HepG2 (cell line): ENCODE results near the gene PCSK6. TPM values are rescaled to one million over a fixed set of nuclear protein-coding genes. Genes with fewer than 3 reads are reported as not detected.

Experiments
- AGO2 ChIP-seq: fragments of 200-400 bp; formaldehyde crosslinking; optimal IDR thresholded peaks from 2 replicates; pipeline ENCODE3; 2017; ENCODE audit warnings: mild to moderate bottlenecking, low read depth, low read length, moderate library complexity
- ATF6 ChIP-seq: sonication (generic); formaldehyde crosslinking; conservative IDR thresholded peaks from 2 replicates; pipeline ENCODE4 v1.4.0; 2020; ENCODE audit warnings: missing genetic modification reagents
- GLI4 ChIP-seq: sonication (generic); formaldehyde crosslinking; IDR thresholded peaks from 2 replicates; pipeline ENCODE4 v1.5.1; 2020; ENCODE audit warnings: missing genetic modification reagents, mild to moderate bottlenecking, moderate library complexity, borderline replicate concordance
- GZF1 ChIP-seq: sonication (generic); formaldehyde crosslinking; IDR thresholded peaks from 2 replicates; pipeline ENCODE4 v1.5.1; 2020; ENCODE audit warnings: mild to moderate bottlenecking, missing genetic modification reagents
- KDM5A ChIP-seq: fragments of 200-600 bp; sonication (generic); IDR thresholded peaks from 2 replicates; pipeline ENCODE4 v1.7.0; 2018; ENCODE audit warnings: antibody characterized with exemption, mild to moderate bottlenecking, low read length, borderline replicate concordance
- KLF12 ChIP-seq: sonication (generic); formaldehyde crosslinking; IDR thresholded peaks from 2 replicates; pipeline ENCODE4 v1.4.0; 2020; ENCODE audit warnings: missing genetic modification reagents, borderline replicate concordance
- MBNL3 ChIP-seq: fragments of 250-450 bp; sonication (Bioruptor Pico); conservative IDR thresholded peaks from 2 replicates; pipeline ENCODE4 v1.8.0; 2022; ENCODE audit warnings: mild to moderate bottlenecking, inconsistent platforms
- MXD3 ChIP-seq: IDR thresholded peaks from 2 replicates; pipeline ENCODE4 v1.6.1; 2016; ENCODE audit warnings: mild to moderate bottlenecking, missing biosample characterization, missing genetic modification reagents
- PATZ1 ChIP-seq: sonication (generic); formaldehyde crosslinking; IDR thresholded peaks from 2 replicates; pipeline ENCODE4 v1.4.0; 2020; ENCODE audit warnings: missing genetic modification reagents
- PBX3 ChIP-seq: sonication (generic); formaldehyde crosslinking; IDR thresholded peaks from 2 replicates; pipeline ENCODE4 v1.8.1; 2023; ENCODE audit warnings: missing genetic modification reagents, inconsistent platforms, borderline replicate concordance
- PREB ChIP-seq: sonication (generic); formaldehyde crosslinking; IDR thresholded peaks from 2 replicates; pipeline ENCODE4 v1.4.0; 2020; ENCODE audit warnings: missing genetic modification reagents
- TMF1 ChIP-seq: sonication (generic); formaldehyde crosslinking; IDR thresholded peaks from 2 replicates; pipeline ENCODE4 v1.8.1; 2022; ENCODE audit warnings: low read depth, missing genetic modification reagents
- ZBTB10 ChIP-seq: sonication (generic); formaldehyde crosslinking; IDR thresholded peaks from 2 replicates; pipeline ENCODE4 v1.4.0; 2020; ENCODE audit warnings: missing genetic modification reagents, borderline replicate concordance
- ZNF550 ChIP-seq: sonication (generic); formaldehyde crosslinking; IDR thresholded peaks from 2 replicates; pipeline ENCODE4 v1.4.0; 2020; ENCODE audit warnings: mild to moderate bottlenecking, missing genetic modification reagents, borderline replicate concordance
- ZNF570 ChIP-seq: sonication (generic); formaldehyde crosslinking; IDR thresholded peaks from 2 replicates; pipeline ENCODE4 v1.4.0; 2020; ENCODE audit warnings: mild to moderate bottlenecking, missing genetic modification reagents, borderline replicate concordance
- ZNF616 ChIP-seq: sonication (generic); formaldehyde crosslinking; IDR thresholded peaks from 2 replicates; pipeline ENCODE4 v1.5.0; 2020; ENCODE audit warnings: low read depth, mild to moderate bottlenecking, missing genetic modification reagents
- ZNF672 ChIP-seq: sonication (generic); formaldehyde crosslinking; IDR thresholded peaks from 2 replicates; pipeline ENCODE4 v1.8.1; 2022; ENCODE audit warnings: missing genetic modification reagents
- ZSCAN25 ChIP-seq: sonication (generic); formaldehyde crosslinking; IDR thresholded peaks from 2 replicates; pipeline ENCODE4 v1.8.0; 2022; ENCODE audit warnings: mild to moderate bottlenecking, missing genetic modification reagents
- polyA plus RNA-seq, 8 experiments: library from polyadenylated mRNA; depleted of rRNA in 3 of 8; stranded (reverse) in 7 of 8; unstranded in 1 of 8; fragments of >200 nt; fragmentation: Illumina TruSeq in 4 of 8; extraction: Trizol in 4 of 8; gene quantifications; 2 replicates each; pipeline versions ENCODE4 v1.2.1 to v1.2.3, GENCODE V29; 2011 to 2016; ENCODE audit warnings: low read depth in 4 of 8, missing spikeins in 1 of 8, mixed read lengths in 1 of 8; ENCODE audit not compliant: insufficient read depth in 1 of 8
- total RNA-seq, 5 experiments: library from RNA; depleted of rRNA; stranded (reverse); fragments of >200 nt; fragmentation: Illumina TruSeq; extraction: Trizol; gene quantifications; 2 replicates each; pipeline ENCODE4 v1.2.3, GENCODE V29; 2016; ENCODE audit warnings: low read depth in 1 of 5

Gene PCSK6
- total and polyA plus RNA-seq, 2 of the 13 experiments (the other 11 are each of a cell fraction or from before 2014, with no cell fraction given): 56.5 to 155 TPM

GRCh38 chr15:101438482-101439284 is 50.8 kb downstream of the PCSK6 start (continued):
- no peak; the same call in 1 of the 2 replicates for TF ChIP-seq KLF12 (CRISPR knock-in tag)
- TF ChIP-seq GLI4 (CRISPR knock-in tag): no peak
- TF ChIP-seq ZNF616 (CRISPR knock-in tag): no peak
- TF ChIP-seq ZNF570 (CRISPR knock-in tag): no peak
- peak; percentile 74 for TF ChIP-seq AGO2
- TF ChIP-seq TMF1: no peak
- TF ChIP-seq ATF6: no peak
- no peak for TF ChIP-seq ZNF550 (CRISPR knock-in tag)
- no peak for TF ChIP-seq KDM5A
- TF ChIP-seq PATZ1 (CRISPR knock-in tag): no peak; the same call in 1 of the 2 replicates
- no peak for TF ChIP-seq ZSCAN25 (CRISPR knock-in tag)
- no peak for TF ChIP-seq GZF1 (CRISPR knock-in tag)
- TF ChIP-seq PREB (CRISPR knock-in tag): no peak
- TF ChIP-seq ZBTB10 (CRISPR knock-in tag): 0 out of 2 replicates have a peak, but pooled peaks have one; percentile 36
- no peak for TF ChIP-seq MBNL3
- no peak for TF ChIP-seq PBX3 (CRISPR knock-in tag)
- TF ChIP-seq ZNF672 (CRISPR knock-in tag): no peak
- no peak for TF ChIP-seq MXD3 (CRISPR knock-in tag)
